Right lobe of liver (tissue), 6 donors: ENCODE measurements around the gene RACK1. TPM values are rescaled to one million over a fixed set of nuclear protein-coding genes. Genes with fewer than 3 reads are reported as not detected.

Experiments
- ATAC-seq, 4 donors: fragments of 200-7000 bp; cut with Tn5 transposase; one replicate each; pipeline ENCODE4 v1.9.1; 2020; ENCODE audit warnings: mild to moderate bottlenecking in 4 of 4, moderate library complexity in 4 of 4
- DNase-seq, 3 donors: peaks; one replicate each; pipeline ENCODE4 v3.0.0-alpha.2; 2020
- H3K27ac ChIP-seq, 3 donors: fragments of 200-600 bp; one replicate each; pipeline ENCODE4 v1.8.0; 2022
- H3K27me3 ChIP-seq, 2 donors: fragments of 200-600 bp; one replicate each; pipeline ENCODE4 v1.8.0; 2022
- H3K36me3 ChIP-seq, 4 donors: fragments of 200-600 bp; sonication (generic) in 1 of 4; one replicate each; pipeline versions ENCODE4 v1.5.1 to v1.8.0; 2017 to 2022; ENCODE audit warnings: control low read depth in 1 of 4
- H3K4me1 ChIP-seq, 4 donors: fragments of 200-600 bp; sonication (generic) in 1 of 4; one replicate each; pipeline versions ENCODE4 v1.5.1 to v1.8.0; 2017 to 2022; ENCODE audit warnings: control low read depth in 1 of 4
- H3K4me3 ChIP-seq, 3 donors: fragments of 200-600 bp; one replicate each; pipeline ENCODE4 v1.8.0; 2022
- H3K9me3 ChIP-seq, 4 donors: fragments of 200-600 bp; sonication (generic) in 1 of 4; one replicate each; pipeline versions ENCODE4 v1.5.1 to v1.8.0; 2017 to 2022; ENCODE audit warnings: control low read depth in 1 of 4
- POLR2A ChIP-seq: fragments of 450-650 bp; IDR thresholded peaks from one replicate; pipeline ENCODE4 v1.6.1; 2017; ENCODE audit warnings: antibody characterized with exemption, mild to moderate bottlenecking
- WGBS: methylation state at CpG from one replicate; pipeline ENCODE4 v1.1.6; 2018; ENCODE audit warnings: low coverage, low lambda C conversion rate; ENCODE audit not compliant: insufficient coverage; ENCODE audit errors: missing lambda C conversion rate; 5-methylcytosine and 5-hydroxymethylcytosine counted together
- intact Hi-C, 2 donors: fragments of 100-400 bp; cut with DNase I; formaldehyde crosslinking; loops; one replicate each; pipeline versions ENCODE4 v1.11.2 to v1.14.1; 2022
- total RNA-seq, 6 experiments: library from RNA; depleted of rRNA in 2 of 6; stranded (reverse); fragments of >200 nt in 2 of 6; fragmentation: NEBNext Ultra II Directional in 3 of 6; extraction: Animal tissue kit (Norgen Biotek cat#: 25700) in 3 of 6; gene quantifications; one replicate each; pipeline versions ENCODE4 v1.1.0 to v1.2.4, GENCODE V29; 2016 to 2023
- TF ChIP-seq, protein P1 (sequence below), 4 donors: fragments of 200-600 bp in 3 of 4; fragments of 450-650 bp in 1 of 4; IDR thresholded peaks; one replicate each; pipeline versions ENCODE4 v1.5.1 to v1.8.0; 2016 to 2022; ENCODE audit warnings: antibody characterized with exemption in 4 of 4, mild to moderate bottlenecking in 2 of 4
- donor health status: DM: no; HTN: yes; CAD: no.
- donor health status: DM: no; HTN: no; CAD: no.
- donor health status: DM: no; HTN: no; CAD: no.
- donor health status: DM: no; HTN: yes; CAD: no.
- donor health status: DM: no; HTN: yes; CAD: no.

The RACK1 gene
- total RNA-seq, 6 experiments from 2014 or later: 470 to 1,156 (median 552) TPM

DNA sequence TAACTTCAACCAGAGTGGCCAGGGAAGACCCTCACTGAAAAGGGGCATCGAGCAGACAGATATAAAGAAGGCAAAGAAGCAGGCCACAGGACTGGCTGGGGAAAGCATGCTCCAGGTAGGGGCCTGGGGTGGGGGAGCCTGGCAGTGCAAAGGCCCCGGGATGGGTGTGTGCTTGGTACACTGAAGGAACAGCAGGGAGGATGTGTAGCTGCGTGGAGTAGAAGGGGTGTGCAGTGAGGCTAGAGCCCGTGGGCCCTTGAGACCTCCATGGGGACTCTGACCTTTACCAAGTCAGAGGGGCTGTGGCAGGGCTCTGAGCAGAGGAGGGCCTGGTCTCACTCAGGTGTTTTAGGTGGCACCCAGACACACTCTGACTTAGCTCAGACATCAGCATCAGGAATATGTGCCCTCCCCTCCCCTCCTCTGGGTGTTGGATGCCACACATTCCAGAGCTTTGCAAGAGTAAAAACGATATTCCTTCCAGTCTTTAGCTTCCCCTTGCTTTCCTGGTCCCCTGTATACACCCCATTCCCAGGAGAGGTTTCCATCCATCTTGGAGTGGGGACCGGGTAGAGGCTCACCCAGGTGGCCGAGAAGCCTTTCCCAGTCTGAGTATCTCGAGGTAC, 46.3 kb downstream of the RACK1 start:
- intact Hi-C loops: no loop called here

DNA sequence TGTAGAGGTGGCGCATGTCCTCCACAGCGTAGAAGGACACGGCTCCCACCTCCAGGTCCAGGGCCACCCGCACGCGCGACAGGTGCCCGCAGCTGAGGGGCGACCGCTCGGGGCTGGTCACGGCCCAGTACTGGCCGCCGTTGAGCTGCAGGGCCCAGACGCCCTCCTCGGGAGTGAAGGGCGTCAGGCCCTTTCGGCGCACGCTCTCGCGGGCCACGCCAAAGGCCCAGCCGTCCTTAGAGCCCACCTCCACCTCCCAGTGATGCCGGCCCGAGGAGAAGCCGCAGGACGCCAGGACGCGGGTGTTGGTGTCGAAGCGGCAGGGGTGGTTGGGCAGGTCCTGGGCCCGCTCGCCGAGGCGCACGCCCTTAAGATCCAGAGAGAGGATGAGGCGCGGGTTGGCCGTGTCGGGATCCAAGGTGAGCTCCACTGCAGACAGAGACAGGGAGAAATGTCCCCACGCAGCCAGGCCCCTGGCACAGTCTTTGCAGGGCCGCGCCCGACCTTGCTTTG, 48.4 kb downstream of the RACK1 start:
- DNase-seq: no peak
- WGBS: 100% methylated on average over 1 of the region's 45 CpGs
- intact Hi-C loops: no loop called here
- Histone ChIP-seq H3K27ac (no peak overlapping the region), H3K4me3 (no peak overlapping the region), H3K36me3 (no peaks in the 10 kb centered on the region), H3K9me3 (no peaks in the 10 kb centered on the region), H3K27me3 (no peaks in the 10 kb centered on the region), H3K4me1 (peaks cover 0 to 25% (median 0%) of the 10 kb centered on the region in 4 donors)
- TF ChIP-seq POLR2A: no peak
- TF ChIP-seq, protein P1, sequence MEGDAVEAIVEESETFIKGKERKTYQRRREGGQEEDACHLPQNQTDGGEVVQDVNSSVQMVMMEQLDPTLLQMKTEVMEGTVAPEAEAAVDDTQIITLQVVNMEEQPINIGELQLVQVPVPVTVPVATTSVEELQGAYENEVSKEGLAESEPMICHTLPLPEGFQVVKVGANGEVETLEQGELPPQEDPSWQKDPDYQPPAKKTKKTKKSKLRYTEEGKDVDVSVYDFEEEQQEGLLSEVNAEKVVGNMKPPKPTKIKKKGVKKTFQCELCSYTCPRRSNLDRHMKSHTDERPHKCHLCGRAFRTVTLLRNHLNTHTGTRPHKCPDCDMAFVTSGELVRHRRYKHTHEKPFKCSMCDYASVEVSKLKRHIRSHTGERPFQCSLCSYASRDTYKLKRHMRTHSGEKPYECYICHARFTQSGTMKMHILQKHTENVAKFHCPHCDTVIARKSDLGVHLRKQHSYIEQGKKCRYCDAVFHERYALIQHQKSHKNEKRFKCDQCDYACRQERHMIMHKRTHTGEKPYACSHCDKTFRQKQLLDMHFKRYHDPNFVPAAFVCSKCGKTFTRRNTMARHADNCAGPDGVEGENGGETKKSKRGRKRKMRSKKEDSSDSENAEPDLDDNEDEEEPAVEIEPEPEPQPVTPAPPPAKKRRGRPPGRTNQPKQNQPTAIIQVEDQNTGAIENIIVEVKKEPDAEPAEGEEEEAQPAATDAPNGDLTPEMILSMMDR (IDR thresholded peaks at IDR 0.05): no peak
- ATAC-seq: no peak

More for the DNA sequence above, 46.3 kb downstream of the RACK1 start:
- Histone ChIP-seq H3K4me3 (no peak overlapping the region), H3K27me3 (no peaks in the 10 kb centered on the region), H3K27ac (no peak overlapping the region), H3K9me3 (no peaks in the 10 kb centered on the region), H3K4me1 (peaks cover 0 to 23% (median 0%) of the 10 kb centered on the region in 4 donors), H3K36me3 (no peaks in the 10 kb centered on the region)
- no peak for ATAC-seq
- TF ChIP-seq, protein P1 (IDR thresholded peaks at IDR 0.05): no peak
- TF ChIP-seq POLR2A: no peak
- 64% methylated on average over 2 of the region's 8 CpGs for WGBS
- no peak for DNase-seq

DNA sequence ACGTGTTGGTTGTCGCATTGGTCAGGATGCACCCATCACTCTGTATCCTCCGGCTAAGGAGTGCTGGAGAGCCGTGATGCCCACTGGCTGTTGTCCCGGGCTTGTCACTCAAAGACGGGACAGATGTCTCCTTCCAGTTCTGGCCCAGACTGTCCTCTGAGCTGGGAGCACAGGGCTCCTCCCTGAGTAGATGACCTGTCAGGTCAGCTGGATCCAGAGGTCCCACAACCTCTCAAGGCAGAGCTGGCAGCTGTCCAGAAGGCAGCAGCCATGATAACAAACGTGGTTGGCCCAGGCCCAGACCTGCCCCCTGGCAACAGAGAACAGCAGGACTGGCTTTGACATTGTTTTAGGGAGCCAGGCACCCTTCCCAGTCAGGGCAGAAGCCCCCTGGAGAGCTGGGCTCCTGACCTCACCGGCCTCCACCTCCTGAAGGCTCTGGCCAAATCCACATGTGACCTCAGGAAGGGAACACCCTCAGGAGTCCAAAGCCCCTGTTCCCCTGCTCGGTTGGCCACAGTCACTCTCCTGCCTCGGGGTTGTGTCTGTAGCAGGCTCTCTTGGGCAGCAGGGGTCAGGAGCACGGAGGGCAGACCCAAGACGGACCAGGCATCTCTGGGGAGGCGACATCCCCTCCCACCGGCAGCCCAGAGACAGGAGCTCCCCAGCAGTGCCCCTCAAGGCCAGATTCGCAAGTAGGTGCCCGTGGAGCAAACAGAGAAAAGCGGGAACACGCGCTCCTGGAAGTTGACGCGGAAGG, 49.0 kb downstream of the RACK1 start:
- intact Hi-C loops: no loop called here

DNA sequence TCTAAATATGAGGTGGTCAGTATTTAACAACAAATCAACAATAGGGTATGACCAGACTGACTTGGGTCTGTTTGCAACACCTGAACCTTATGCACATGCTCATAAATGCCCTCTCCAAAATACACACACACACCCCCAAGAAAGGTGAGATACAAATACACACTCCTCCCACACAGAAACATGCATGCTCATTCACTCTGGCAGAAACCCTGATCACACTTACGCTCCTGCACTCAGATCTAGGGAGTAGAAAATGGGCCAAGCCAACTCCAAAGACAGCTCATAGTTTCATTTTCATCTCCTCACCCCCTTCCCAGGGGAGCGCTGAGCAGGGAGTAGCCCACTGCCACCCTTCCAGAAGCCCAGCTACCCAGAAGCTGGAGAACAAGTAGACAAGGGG, 50.0 kb downstream of the RACK1 start:
- no peaks in the 10 kb centered on the region for H3K36me3 ChIP-seq
- H3K4me1 ChIP-seq: peaks cover 0 to 32% (median 0%) of the 10 kb centered on the region in 4 donors
- H3K27ac ChIP-seq: peak overlapping the region in 1 of 3 donors; percentile 84
- H3K4me3 ChIP-seq: no peak overlapping the region
- no peak for TF ChIP-seq POLR2A
- TF ChIP-seq, protein P1 (IDR thresholded peaks at IDR 0.05): no peak
- H3K9me3 ChIP-seq: no peaks in the 10 kb centered on the region
- WGBS: 43% methylated on average over 1 of the region's 2 CpGs
- H3K27me3 ChIP-seq: no peaks in the 10 kb centered on the region
- intact Hi-C loops: no loop called here
- ATAC-seq: peak in 1 of 4 donors; percentile 8
- DNase-seq: no peak

More for the DNA sequence above, 49.0 kb downstream of the RACK1 start:
- DNase-seq: peak in 1 of 3 donors; percentile 34
- Histone ChIP-seq H3K4me3 (no peak overlapping the region), H3K27ac (peak overlapping the region in 1 of 3 donors; percentile 84), H3K36me3 (no peaks in the 10 kb centered on the region), H3K9me3 (no peaks in the 10 kb centered on the region), H3K4me1 (peaks cover 0 to 28% (median 0%) of the 10 kb centered on the region in 4 donors), H3K27me3 (no peaks in the 10 kb centered on the region)
- WGBS: 71% methylated on average over 7 of the region's 21 CpGs
- no peak for TF ChIP-seq POLR2A
- TF ChIP-seq, protein P1 (IDR thresholded peaks at IDR 0.05): no peak
- ATAC-seq: no peak
